Measurements from ENCODE around the gene BMAL1.
"Not testable (repeated sequence)": the region's sequence is repeated elsewhere in the genome, so short reads cannot be mapped to it uniquely, and the experiment has no call there.

The BMAL1 gene

GRCh38 chr11:13355191-13355590, 77.6 kb downstream of the BMAL1 start:
- intact Hi-C loops (cut with DNase I), result no loop called here
- DNase-seq, result no peak

GRCh38 chr11:13357232-13357631, 79.6 kb downstream of the BMAL1 start:
- no peak for DNase-seq
- intact Hi-C loops (cut with DNase I), result no loop called here

- peak in 16 of 42 donors; percentile 18 to 68 (median 52) for DNase-seq
- intact Hi-C loops (cut with DNase I), result no loop called here
Measured at GRCh38 chr11:13358596-13359270, 81.1 kb downstream of the BMAL1 start.

- DNase-seq, result peak in 7 of 42 donors; percentile 33 to 55 (median 38)
- intact Hi-C loops (cut with DNase I), result no loop called here
Measured at GRCh38 chr11:13362596-13363109, 85.1 kb downstream of the BMAL1 start.

DNA sequence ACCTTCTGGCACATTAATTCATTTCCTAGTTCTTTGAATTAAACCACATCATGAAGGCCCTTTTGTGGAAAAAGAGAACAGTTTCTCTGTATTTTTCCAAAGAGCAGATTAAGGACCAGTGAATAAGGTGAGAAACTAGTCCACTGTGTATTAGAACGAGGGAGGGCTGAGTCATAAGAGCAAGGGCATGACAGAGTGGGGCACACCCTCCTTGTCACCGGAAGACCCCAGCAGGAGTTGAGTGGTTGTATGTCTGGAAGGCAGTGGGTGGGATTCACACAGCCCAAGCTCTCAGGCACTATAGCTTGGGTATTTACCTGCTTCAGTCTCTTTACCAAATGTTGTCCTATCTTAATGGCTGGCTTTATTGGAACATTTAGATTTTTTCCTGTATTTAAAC, 86.8 kb downstream of the BMAL1 start:
- intact Hi-C loops (cut with DNase I), result no loop called here
- DNase-seq, result peak in 1 of 42 donors; percentile 24

DNA sequence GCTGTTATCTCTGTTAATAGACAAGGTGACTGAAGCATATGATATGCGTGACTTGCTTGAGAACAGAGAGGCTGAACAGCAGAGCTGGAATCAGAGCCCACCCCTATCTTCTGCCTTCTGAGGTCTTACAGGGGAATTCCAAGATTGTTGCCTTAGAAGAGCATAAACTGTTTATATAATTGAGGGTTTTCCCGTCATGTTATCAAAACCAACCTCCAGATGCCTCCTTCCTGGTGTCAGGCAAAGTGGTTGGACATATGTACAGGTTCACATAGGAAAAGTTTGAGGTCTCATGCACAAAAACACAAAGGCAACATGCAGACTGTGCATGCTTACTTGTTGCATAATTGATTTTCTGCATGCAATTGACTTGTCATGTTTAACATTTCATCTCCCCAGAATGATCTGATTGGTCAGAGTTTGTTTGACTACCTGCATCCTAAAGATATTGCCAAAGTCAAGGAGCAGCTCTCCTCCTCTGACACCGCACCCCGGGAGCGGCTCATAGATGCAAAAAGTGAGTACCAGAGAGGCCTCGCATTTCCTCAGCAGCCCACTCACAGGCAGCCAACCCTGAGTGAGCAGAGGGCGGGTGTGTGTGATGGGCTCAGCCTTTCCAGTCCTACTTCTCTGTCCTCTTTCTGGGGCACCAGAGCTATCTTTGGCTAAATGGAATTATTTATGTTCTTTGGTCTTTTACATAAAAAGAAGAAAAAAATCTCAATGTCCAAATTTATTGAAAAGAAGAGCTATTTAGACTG, 88.9 kb downstream of the BMAL1 start:
- intact Hi-C loops (cut with DNase I), result no loop called here
- peak in 10 of 42 donors; percentile 20 to 66 (median 40) for DNase-seq

DNA sequence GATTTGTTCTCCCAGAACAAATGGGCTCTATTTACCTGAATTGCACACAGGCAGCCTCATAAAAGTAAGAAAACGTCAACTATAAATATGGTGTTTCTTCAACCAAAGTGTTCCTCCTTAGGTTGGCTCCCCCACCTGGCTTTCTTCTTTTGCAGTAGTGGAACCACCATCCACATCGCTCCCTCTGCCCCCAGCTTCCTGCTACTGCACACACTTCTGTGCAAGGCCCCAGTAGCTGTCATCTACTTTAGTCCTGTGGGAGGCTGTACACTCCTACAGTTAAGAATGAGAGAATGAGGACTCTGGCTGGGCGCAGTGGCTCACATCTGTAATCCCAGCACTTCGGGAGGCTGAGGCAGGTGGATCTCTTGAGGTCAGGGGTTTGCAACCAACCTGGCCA, 89.5 kb downstream of the BMAL1 start:
- intact Hi-C loops (cut with DNase I), result no loop called here
- DNase-seq, result peak in 37 of 42 donors; percentile 21 to 91 (median 64)

DNA sequence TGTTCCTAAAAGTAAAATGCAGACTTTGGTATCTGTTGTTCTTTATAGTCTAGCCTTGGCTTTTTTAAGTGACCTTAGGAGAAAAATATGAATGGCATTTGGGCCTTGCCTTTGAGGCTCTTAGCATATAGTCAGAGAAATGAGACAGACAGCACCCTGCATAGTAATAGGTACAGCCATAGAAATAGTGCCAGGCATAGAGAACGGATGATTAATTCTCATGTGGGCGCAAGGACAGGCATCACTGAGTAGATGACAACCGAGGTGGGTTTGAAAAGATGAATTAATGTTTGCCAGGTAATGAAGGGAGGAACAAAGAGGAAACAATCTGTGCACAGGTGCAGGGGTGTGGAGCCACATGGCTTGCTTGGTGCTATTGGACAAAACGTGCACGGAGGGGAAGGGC, 90.5 kb downstream of the BMAL1 start:
- intact Hi-C loops (cut with DNase I), result no loop called here
- DNase-seq, result peak in 24 of 42 donors; percentile 18 to 79 (median 52)

DNA sequence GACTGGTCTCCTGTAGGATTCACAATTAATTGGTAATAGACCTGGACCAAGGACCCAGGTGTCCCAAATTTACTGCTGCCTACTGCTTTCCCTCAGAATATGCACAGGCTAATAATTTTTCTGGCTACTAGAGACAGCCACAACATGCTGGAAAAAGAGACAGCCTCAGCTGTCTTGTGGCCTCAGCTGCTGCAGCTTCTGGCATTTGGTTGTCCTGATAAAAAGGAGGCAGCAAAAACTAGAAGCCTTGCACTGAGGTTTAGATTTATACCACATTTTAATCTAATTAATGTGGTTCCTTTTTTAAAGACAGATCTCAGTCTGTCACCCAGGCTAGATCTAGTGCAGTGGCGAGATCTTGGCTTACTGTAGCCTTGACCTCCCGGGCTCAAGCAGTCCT, 95.6 kb downstream of the BMAL1 start:
- intact Hi-C loops (cut with DNase I), result no loop called here
- no peak for DNase-seq

- no peak for DNase-seq
- intact Hi-C loops (cut with DNase I), result no loop called here
Measured at GRCh38 chr11:13375798-13376197, 98.2 kb downstream of the BMAL1 start.

GRCh38 chr11:13376402-13376801, 98.8 kb downstream of the BMAL1 start:
- DNase-seq, result no peak
- intact Hi-C loops (cut with DNase I), result no loop called here

DNA sequence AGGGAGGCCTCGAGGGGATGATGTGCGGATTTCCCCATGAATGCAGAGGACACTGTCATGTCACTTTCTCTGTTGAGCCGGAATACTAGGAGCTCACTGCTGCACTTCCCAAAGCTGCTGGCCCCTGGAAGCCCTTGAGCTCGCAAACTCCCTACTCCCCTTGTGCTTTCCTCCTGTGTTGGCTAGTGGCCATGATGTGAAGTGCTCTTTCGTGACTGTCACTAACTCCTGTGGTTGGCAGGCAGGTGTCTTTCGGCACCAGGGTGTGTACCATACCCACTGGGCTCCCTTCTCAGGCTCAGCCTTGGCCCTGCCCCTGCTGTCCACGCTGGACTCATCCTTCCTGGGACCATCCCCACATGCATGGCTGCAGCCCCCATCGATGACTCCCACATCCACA, 99.2 kb downstream of the BMAL1 start:
- intact Hi-C loops (cut with DNase I), result no loop called here
- no peak for DNase-seq

GRCh38 chr11:13378316-13378715, 100.7 kb downstream of the BMAL1 start:
- no peak for DNase-seq
- intact Hi-C loops (cut with DNase I), result no loop called here

DNA sequence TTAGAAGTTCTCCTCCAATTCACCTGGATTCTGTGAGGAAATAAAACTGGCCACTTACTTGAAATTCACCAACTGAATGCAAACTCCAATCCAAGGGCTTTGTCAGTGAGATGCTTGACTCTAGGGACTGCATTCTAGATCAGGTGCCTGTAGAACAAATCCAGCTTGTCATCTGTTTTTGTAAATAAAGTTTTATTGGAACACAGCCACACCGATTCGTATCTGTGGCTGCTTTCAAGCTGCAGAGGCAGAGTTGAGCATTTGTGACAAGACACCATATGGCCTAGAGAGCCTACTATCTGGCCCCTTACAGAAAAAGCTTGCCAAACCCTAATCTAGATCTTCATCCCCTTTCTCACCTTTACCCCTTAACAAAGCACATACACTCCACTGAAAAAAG, 103.1 kb downstream of the BMAL1 start:
- intact Hi-C loops (cut with DNase I), result no loop called here

DNA sequence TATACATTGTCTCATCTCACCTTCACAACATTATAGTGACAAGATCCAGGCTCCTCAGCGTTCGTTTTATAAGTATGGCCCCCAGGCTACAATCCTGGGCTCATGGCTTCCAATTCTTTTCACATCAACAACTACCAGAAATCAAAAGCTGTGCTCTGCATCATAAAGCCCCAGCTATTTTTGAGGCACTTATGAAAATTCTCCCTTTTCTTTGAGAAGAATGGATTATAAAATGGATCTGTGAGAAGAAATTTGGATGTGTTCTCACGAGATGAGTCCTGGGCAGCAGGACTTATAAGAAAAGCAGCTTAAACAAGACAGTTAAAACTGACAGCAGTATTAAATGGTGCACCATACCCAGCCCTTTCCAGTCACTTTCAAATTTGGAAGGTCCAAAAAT, 105.2 kb downstream of the BMAL1 start:
- intact Hi-C loops (cut with DNase I), result no loop called here
- DNase-seq, result no peak

More for the DNA sequence above, 103.1 kb downstream of the BMAL1 start:
- DNase-seq, result no peak

GRCh38 chr11:13384908-13385640, 107.5 kb downstream of the BMAL1 start:
- peak in 23 of 42 donors; percentile 33 to 72 (median 50) for DNase-seq
- intact Hi-C loops (cut with DNase I), result no loop called here

DNA sequence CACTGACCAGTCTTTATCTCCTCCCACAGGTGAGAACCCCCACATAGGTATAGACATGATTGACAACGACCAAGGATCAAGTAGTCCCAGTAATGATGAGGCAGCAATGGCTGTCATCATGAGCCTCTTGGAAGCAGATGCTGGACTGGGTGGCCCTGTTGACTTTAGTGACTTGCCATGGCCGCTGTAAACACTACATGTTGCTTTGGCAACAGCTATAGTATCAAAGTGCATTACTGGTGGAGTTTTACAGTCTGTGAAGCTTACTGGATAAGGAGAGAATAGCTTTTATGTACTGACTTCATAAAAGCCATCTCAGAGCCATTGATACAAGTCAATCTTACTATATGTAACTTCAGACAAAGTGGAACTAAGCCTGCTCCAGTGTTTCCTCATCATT, 109.0 kb downstream of the BMAL1 start:
- DNase-seq, result no peak
- intact Hi-C loops (cut with DNase I), result no loop called here

GRCh38 chr11:13388741-13389140, 111.2 kb downstream of the BMAL1 start:
- intact Hi-C loops (cut with DNase I), result no loop called here

GRCh38 chr11:13391217-13391616, 113.6 kb downstream of the BMAL1 start:
- DNase-seq, result no peak
- intact Hi-C loops (cut with DNase I), result no loop called here

More at GRCh38 chr11:13388741-13389140, 111.2 kb downstream of the BMAL1 start:
- no peak for DNase-seq

GRCh38 chr11:13398335-13398734, 120.7 kb downstream of the BMAL1 start:
- intact Hi-C loops (cut with DNase I), result not testable (repeated sequence)

More at GRCh38 chr11:13398335-13398734, 120.7 kb downstream of the BMAL1 start:
- not testable (repeated sequence) for DNase-seq

Data from head of caudate nucleus (tissue), 42 donors.